Mucosa of gallbladder (tissue), 1 donor: ENCODE data around the gene HLX. TPM values are rescaled to one million over a fixed set of nuclear protein-coding genes. Genes with fewer than 3 reads are reported as not detected.

Experiments used
- DNase-seq: peaks from one replicate; pipeline ENCODE4 v3.0.0-alpha.2; 2020; ENCODE audit warnings: low spot score
- total RNA-seq: library from RNA; stranded (reverse); gene quantifications from one replicate; pipeline ENCODE4 v1.2.1, GENCODE V29; 2021
- donor health status: DM: no; HTN: no; CAD: no.

HLX gene
- total RNA-seq, 1 donor from 2014 or later, result 9.8 TPM

DNA sequence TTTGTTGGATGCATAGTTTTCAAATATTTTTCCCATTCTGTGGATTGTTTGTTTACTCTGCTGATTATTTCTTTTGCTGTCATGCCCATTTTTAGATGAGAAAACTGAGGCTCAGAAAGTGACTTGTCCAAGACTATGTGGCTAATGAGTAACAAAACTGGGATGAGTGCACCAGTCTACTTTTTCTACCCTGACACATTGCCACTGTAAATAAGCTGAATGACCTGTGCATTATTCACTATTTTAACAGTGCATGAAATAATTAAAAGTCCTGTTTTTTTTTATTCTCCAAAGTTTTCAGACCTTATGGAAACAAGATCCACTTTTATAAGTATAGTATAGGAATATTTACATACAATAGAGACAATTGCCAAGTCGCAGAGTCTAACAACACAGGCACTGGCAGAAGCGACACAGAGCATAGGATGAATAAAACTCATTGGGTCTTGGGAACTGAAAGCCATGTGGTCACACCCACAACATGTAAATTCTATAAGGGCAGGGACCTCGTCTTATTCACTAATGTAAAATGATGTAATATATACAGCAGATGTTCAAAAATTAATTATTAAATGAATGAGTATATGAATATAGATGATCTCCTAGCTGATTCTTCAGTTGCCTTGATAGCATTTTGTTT is 45.2 kb downstream of the HLX start:
- DNase-seq, result no peak

DNA sequence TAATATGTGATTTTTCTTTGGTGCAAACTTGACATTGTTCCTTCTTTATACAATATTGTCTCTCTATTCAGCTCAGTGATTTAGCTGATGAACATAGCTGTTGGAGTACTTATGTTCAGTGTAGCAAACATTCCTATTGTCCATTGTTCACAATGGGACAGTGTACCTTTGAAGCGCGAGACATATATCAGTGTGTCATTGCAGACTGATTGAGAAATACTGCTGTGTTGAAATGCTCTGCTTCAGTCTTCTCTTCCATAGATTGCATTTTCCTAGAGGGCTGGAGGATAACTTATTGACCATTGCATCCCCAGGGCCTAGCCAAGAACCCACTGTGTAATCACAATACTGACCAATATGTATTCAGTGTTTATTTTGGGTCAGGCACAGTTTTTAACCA is 46.5 kb downstream of the HLX start:
- DNase-seq, result no peak

- no peak for DNase-seq
Observed at GRCh38 chr1:220926146-220926545, 46.9 kb downstream of the HLX start.

GRCh38 chr1:220927442-220927841 is 48.2 kb downstream of the HLX start:
- DNase-seq, result no peak

DNA sequence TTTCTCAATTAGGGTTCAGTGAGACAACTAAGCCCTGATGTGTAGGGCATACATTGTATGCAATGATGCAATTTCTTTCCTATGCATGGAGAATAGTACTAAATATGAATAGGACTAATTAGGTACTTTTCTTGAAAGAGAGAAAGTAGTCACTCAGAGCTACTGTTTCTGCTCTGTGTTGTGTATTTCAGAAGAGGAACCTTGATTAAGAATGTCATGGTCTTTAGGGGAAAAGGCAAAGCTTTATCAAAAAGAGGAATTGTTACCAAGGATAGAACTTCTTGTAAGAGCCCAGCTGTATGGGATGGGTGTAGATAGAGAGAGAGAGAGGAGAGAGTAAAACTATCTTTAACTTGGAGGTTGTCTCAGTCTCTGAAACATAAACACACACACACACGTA is 49.1 kb downstream of the HLX start:
- no peak for DNase-seq

GRCh38 chr1:220928725-220929300 is 49.6 kb downstream of the HLX start:
- no peak for DNase-seq

- no peak for DNase-seq
Observed at GRCh38 chr1:220929304-220929703, 50.1 kb downstream of the HLX start.

Other genes starting within 250 kb of the HLX start
- 28.3 TPM for gene C1orf115, start 189.1 kb upstream of the HLX start, total RNA-seq
- 78.0 TPM for gene MTARC2, start 131.1 kb upstream of the HLX start, total RNA-seq
- gene MTARC1, start 92.5 kb upstream of the HLX start, total RNA-seq, result 13.2 TPM